A172 (cell line): Measurements from ENCODE around the gene FSCN2. TPM values are rescaled to one million over a fixed set of nuclear protein-coding genes. Genes with fewer than 3 reads are reported as not detected.

Source experiments
- DNase-seq: peaks from one replicate; pipeline ENCODE4 v3.0.0-alpha.2; 2015; ENCODE audit warnings: low spot score
- total RNA-seq: library from RNA; depleted of rRNA; stranded (reverse); fragments of >200 nt; shearing (Covaris generic); gene quantifications from 2 replicates; pipeline ENCODE4 v1.2.3, GENCODE V29; 2014

FSCN2 gene
- total RNA-seq, 1 experiment from 2014 or later, result 0.81 TPM

GRCh38 chr17:81512562-81513371, 15.4 kb upstream of the FSCN2 start, which contains the start of gene ACTG1:
Gene ACTG1 (minus strand): TSS chr17:81512799. CDS start chr17:81512354, 445 bp downstream.
- DNase-seq, result peak; percentile 87

DNA sequence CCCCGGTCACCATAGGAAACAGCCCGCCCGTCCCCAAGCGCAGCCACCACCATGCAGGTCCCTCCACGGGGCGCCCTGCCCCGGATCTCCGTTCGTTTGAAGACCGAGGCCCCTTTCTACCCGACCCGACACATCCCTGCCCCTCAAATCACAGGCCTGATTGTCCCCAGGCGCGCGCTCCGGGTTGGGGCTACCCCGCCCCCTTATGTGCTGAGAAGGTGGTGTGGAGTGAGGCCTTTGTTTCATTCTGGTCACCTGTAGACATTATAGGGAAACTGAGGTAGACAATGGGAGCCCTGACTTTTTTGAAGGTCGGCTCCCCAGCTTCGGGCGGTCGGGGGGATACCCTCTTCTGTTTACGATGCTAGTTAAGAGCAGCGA, 14.8 kb upstream of the FSCN2 start:
- DNase-seq, result peak; percentile 63

- no peak for DNase-seq
Measured at GRCh38 chr17:81513753-81514488, 14.3 kb upstream of the FSCN2 start.

- DNase-seq, result no peak
Measured at GRCh38 chr17:81514489-81514738, 13.8 kb upstream of the FSCN2 start.

DNA sequence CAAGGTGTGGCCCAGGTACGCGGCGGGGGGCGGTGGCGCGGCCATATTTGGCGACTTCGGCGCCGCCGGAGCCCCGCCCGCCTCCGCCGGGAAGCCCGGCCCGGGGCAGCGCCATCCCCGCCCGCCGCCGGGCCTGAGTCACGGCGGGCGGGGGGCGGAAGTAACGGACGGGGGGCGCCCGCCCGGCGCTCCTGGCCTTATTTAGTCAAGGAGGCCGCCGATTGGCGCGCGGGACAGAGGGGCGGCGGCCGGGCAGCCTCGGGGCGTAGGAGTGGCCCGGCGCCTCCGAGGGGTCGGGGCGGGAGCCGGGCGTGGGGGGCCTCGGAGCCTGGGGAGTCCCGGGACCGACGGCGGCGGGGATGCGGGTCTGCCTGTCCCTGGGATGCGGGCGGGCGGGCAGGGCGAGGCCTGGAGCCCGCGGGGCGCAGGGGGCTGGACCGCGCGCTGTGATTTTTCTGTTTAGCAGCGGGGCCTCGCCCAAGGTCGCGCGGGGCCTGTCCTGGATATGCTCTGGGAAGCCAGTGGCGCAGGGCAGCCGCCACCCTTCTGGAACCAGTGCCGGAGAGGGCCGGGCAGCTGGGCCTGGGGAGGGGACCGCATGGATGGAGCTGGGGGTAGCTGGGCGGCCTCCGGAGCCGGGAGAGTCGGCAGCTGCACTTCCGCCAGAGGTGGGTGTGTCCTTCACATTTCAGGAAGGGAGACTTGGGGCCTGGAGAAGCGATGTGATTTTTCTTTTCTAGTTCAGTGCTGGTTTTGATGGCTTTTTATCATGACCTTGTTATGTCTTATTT, 13.2 kb upstream of the FSCN2 start:
- DNase-seq, result peak; percentile 69

DNA sequence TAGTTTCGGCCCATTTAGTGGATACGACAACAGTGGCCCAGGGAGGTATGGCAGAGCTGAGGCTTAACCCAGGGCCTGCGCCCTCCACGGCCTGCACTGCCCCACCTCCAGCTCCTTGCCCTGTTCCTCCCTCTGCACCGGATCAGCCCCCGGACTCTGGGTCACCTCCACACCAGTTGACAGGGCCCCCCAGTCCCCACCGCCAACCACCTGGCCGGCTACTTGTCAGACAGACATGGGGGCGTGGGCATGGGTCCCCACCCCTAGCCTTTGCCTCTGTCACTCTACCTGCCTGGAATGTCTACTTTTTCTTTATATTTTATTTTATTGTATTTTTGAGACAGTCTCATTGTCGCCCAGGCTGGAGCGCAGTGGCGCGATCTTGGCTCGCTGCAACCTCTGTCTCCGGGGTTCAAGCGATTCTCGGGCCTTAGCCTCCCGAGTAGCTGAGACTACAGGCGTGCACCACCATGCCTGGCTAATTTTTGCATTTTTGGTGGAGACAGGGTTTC, 12.6 kb upstream of the FSCN2 start:
- no peak for DNase-seq

DNA sequence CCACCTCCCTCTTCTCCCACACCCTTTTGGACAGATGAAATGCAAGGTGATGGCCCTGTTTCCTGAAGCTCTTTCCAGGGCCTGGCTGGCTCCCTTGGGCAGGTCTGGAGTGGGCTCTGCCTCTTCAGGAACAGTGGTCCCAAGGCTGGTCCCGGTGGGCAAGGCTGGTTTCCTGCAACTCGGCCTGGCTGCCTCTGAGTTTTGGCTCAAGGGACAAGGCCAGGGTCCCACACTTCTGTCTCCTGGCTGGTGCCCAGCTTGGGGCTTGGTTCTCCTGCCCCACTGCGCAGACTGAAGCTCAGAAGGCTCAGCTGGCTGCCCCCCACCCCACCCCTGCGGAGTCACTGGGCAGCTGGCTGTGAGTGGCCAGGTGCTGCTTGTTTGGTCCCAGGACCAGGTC, 11.7 kb upstream of the FSCN2 start:
- DNase-seq, result no peak

DNA sequence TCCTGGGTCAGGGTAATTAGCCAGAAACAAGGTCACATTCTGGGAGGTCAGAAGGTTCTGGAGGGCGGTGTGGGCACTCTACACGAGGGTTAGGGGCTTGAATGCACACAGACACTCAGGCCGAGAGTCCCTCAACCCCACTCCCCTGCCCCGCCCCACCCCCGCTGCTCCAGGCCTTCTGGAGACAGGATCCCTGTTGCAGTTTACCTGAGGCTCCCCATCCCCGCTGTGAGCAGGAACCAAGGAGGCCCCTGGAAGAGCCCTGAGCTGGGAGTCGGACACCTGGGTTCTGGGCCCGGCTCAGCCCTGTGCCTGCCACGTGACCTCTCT, 11.2 kb upstream of the FSCN2 start:
- DNase-seq, result no peak

GRCh38 chr17:81517339-81518112, 10.7 kb upstream of the FSCN2 start:
- no peak for DNase-seq

DNA sequence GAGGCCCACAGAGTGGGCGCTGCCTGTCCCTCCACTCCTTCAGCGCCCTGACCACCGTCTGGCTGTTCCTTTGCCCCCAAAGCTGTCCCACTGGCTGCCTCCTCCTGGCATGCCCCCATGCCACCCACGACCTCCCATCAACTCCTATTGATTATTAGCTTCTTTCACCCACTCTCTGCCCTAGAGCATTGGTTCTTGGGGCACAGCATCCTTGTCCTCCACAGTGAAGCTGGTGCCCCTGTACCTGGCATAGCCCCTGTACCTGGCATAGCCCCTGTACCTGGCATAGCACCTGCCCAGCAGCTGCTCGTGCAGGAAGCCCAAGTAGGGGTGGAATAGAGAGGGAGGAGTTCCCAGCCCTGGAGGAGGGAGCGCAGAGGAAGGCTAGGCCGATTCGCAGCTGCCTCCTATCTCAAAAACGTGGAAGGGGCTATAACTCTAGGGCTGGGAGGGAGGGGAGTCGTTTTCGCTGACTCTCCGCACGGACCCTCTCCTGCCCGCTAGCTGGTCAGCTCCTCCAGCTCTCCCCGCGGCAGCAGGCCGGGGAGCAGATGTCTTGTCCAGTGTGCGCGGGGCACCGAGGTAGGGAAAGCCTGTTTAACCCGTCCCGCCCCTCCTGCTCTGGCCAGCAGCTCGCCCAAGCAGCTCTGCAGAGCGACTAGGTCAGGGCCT, 9.9 kb upstream of the FSCN2 start:
- no peak for DNase-seq

DNA sequence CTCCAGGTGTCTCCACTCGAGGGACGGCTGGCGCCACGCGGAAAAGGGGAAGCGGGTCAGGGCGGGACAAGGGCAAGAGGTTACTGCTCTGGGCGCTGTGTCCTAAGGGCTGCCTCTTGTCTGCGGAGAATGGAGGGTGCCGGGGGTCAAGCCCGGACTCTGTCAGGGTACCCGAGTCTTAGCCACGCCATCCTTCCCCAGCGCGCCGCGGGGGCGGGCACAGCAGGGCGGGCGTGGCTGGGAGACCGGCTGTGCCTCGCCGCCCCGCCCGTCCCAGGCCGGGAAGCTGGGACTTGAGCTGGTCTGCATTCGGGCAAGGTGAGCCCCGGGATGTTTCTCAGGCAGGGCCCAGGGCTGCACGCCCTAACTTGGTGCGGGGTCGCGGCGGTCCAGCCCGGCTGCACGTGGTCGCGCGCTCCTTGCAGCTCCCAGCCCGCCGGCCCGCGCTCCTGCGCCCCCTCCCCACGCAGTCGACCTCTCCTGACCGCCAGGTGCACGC, 9.3 kb upstream of the FSCN2 start:
- no peak for DNase-seq

DNA sequence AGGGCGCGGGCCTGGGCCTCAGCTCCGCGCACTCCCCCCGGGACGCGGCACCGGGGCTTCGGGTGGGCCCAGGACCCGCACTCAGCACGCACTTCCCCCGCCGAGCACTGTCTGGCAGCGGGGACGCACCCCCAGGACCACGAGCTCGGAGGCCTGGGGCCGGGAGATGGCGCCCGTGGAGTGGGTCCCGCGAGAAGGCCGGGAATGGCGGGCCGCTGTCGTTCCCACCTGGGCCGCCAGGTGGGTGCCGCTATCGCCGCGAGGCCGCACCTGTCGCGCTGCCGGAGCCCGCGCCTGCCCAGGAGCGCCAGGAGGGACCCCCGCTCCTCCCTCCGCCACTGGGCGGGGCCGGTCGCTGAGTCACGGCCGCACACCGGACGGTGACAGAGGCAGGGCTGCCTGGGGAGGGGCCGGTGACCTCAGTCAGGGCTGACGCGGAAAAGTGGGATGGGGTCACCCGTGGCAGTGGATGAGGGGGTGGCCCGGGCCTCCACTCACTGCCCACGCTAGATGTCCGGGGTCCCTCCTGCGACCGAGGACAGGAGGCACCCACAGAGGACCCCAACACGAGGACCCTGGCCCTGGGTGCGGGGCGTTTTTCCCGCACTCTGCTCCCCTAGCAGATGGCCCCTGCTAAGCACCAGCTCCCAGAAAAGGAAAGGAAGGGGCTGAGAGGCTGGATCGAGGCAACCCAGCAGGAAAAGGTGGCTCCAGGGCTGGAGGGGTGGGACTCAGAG, 8.7 kb upstream of the FSCN2 start:
- no peak for DNase-seq

- no peak for DNase-seq
Measured at GRCh38 chr17:81520021-81520901, 7.9 kb upstream of the FSCN2 start.

DNA sequence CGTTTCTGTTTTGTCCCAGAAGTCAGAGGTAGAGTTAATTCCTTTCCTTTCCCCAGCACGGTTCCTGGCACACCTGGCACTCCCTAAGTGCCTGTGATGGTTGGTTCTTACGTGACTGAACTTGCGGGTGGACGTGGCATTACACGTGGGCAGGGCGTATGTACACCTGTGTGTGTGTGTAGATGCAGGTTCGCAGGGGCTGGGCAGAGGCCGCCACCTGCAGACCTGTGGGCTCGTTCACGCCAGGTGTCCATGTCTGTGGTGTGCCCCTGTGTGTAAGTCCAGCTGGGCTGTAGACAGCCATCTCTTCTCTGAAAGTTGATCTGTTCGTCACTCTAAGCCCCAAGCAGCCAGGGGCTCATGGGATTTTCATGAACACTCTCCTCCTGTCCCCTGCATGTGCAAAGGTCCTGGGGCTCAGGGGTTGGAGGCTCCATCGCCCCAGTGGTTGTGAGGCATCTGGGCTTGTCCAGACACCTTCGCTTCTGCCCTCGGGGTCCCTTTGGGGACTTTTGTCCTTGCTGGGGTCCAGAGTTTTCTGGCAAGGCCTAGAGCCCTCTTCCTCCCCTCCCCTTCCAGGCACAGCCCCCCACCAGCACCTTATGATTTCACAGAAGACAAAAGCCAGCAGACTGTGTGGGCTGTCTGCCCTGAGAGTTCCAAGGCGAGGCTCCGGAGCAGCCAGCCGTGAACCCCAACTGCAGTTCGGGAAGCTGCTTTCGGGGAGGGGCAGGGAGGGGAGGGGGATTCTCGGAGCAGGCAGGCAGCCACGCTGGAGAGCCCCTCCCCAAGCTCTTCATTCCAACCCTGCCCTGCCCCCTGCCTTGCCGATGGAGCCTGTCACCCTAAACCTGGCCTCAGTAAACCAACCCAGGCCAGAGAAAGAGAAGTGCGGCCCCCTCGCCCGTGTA, 5.4 kb upstream of the FSCN2 start:
- DNase-seq, result no peak

- peak; percentile 75 for DNase-seq
Measured at GRCh38 chr17:81523402-81524038, 4.7 kb upstream of the FSCN2 start.

GRCh38 chr17:81524039-81524864, 3.9 kb upstream of the FSCN2 start:
- DNase-seq, result no peak

GRCh38 chr17:81524865-81525159, 3.4 kb upstream of the FSCN2 start:
- DNase-seq, result no peak
